H9 (cell line): ENCODE results near the gene ARL13B. TPM values are rescaled to one million over a fixed set of nuclear protein-coding genes. Genes with fewer than 3 reads are reported as not detected.

ENCODE experiments used
- DNase-seq: peaks from one replicate; pipeline ENCODE4 v3.0.0-alpha.2; 2017
- H2AFZ ChIP-seq: one replicate; pipeline ENCODE4 v1.6.1; 2013; ENCODE audit warnings: mild to moderate bottlenecking, low read length, control low read depth, moderate library complexity
- H2AK5ac ChIP-seq: 2 replicates; pipeline ENCODE4 v1.6.1; 2013; ENCODE audit warnings: low read length, control low read depth, mixed read lengths; ENCODE audit not compliant: insufficient read length
- H2BK120ac ChIP-seq: one replicate; pipeline ENCODE4 v1.6.1; 2013; ENCODE audit warnings: low read depth, mild to moderate bottlenecking, low read length, control low read depth, inconsistent platforms; ENCODE audit not compliant: poor library complexity, severe bottlenecking
- H2BK12ac ChIP-seq: 2 replicates; pipeline ENCODE4 v1.6.1; 2013; ENCODE audit warnings: low read length, control low read depth, mixed read lengths, low read depth; ENCODE audit not compliant: insufficient read length
- H2BK15ac ChIP-seq: 2 replicates; pipeline ENCODE4 v1.6.1; 2013; ENCODE audit warnings: low read depth, low read length, control low read depth
- H2BK20ac ChIP-seq: one replicate; pipeline ENCODE4 v1.6.1; 2013; ENCODE audit warnings: low read depth, mild to moderate bottlenecking, low read length, control low read depth, inconsistent platforms; ENCODE audit not compliant: poor library complexity, severe bottlenecking
- H2BK5ac ChIP-seq: 2 replicates; pipeline ENCODE4 v1.6.1; 2013; ENCODE audit warnings: low read length, control low read depth, mixed read lengths; ENCODE audit not compliant: insufficient read length
- H3K14ac ChIP-seq: 2 replicates; pipeline ENCODE4 v1.6.1; 2013; ENCODE audit warnings: low read length, control low read depth; ENCODE audit not compliant: insufficient read depth
- H3K18ac ChIP-seq: 2 replicates; pipeline ENCODE4 v1.6.1; 2013; ENCODE audit warnings: low read depth, mild to moderate bottlenecking, mixed read lengths, low read length, control low read depth; ENCODE audit not compliant: insufficient read length
- H3K23ac ChIP-seq: 2 replicates; pipeline ENCODE4 v1.6.1; 2013; ENCODE audit warnings: low read length, control low read depth, mixed read lengths, low read depth; ENCODE audit not compliant: insufficient read length
- H3K23me2 ChIP-seq: 2 replicates; pipeline ENCODE4 v1.6.1; 2013; ENCODE audit warnings: low read depth, mild to moderate bottlenecking, mixed read lengths, low read length, control low read depth; ENCODE audit not compliant: insufficient read length, poor library complexity, severe bottlenecking
- H3K27ac ChIP-seq: 2 replicates; pipeline ENCODE4 v1.5.1; 2013; ENCODE audit warnings: low read length, control low read depth, mixed read lengths, low read depth; ENCODE audit not compliant: insufficient read length
- H3K27me3 ChIP-seq: 2 replicates; pipeline ENCODE4 v1.6.1; 2013; ENCODE audit warnings: low read length, control low read depth, inconsistent platforms; ENCODE audit not compliant: insufficient read depth
- H3K4ac ChIP-seq: 2 replicates; pipeline ENCODE4 v1.6.1; 2013; ENCODE audit warnings: low read depth, mild to moderate bottlenecking, control low read depth, inconsistent platforms, low read length, moderate library complexity
- H3K4me1 ChIP-seq: 2 replicates; pipeline ENCODE4 v1.6.1; 2013; ENCODE audit warnings: low read length, control low read depth, inconsistent platforms; ENCODE audit not compliant: insufficient read depth
- H3K4me2 ChIP-seq: 2 replicates; pipeline ENCODE4 v1.6.1; 2013; ENCODE audit warnings: low read length, control low read depth, mixed read lengths; ENCODE audit not compliant: insufficient read length, insufficient read depth
- H3K56ac ChIP-seq: 2 replicates; pipeline ENCODE4 v1.6.1; 2013; ENCODE audit warnings: low read depth, mild to moderate bottlenecking, mixed read lengths, low read length, control low read depth; ENCODE audit not compliant: insufficient read length
- H3K79me1 ChIP-seq: 2 replicates; pipeline ENCODE4 v1.6.1; 2013; ENCODE audit warnings: low read depth, mild to moderate bottlenecking, moderate library complexity, low read length, control low read depth, inconsistent platforms; ENCODE audit not compliant: insufficient read depth, poor library complexity, severe bottlenecking
- H3K79me2 ChIP-seq: 2 replicates; pipeline ENCODE4 v1.6.1; 2013; ENCODE audit warnings: low read length, control low read depth, inconsistent platforms; ENCODE audit not compliant: insufficient read depth
- H3K9ac ChIP-seq: 2 replicates; pipeline ENCODE4 v1.6.1; 2013; ENCODE audit warnings: low read length, control low read depth, mixed read lengths; ENCODE audit not compliant: insufficient read length; ENCODE audit errors: extremely low read depth
- H3K9me3 ChIP-seq: one replicate; pipeline ENCODE4 v1.6.1; 2013; ENCODE audit warnings: low read depth, low read length, inconsistent platforms; ENCODE audit not compliant: control insufficient read depth
- H3T11ph ChIP-seq: one replicate; pipeline ENCODE4 v1.6.1; 2013; ENCODE audit warnings: mild to moderate bottlenecking, low read length, control low read depth, inconsistent platforms
- H4K20me1 ChIP-seq: one replicate; pipeline ENCODE4 v1.6.1; 2013; ENCODE audit not compliant: control insufficient read depth, insufficient read length, insufficient read depth
- H4K5ac ChIP-seq: 2 replicates; pipeline ENCODE4 v1.6.1; 2013; ENCODE audit warnings: low read depth, mild to moderate bottlenecking, mixed read lengths, low read length, control low read depth; ENCODE audit not compliant: insufficient read length
- H4K8ac ChIP-seq: replicated peaks from 2 replicates; pipeline ENCODE4 v1.6.1; 2013; ENCODE audit warnings: low read length, control low read depth, mixed read lengths, low read depth; ENCODE audit not compliant: insufficient read length
- H4K91ac ChIP-seq: 2 replicates; pipeline ENCODE4 v1.6.1; 2013; ENCODE audit warnings: low read depth, mild to moderate bottlenecking, moderate library complexity, mixed read lengths, low read length, control low read depth; ENCODE audit not compliant: insufficient read length
- H3K27ac Mint-ChIP-seq, 3 experiments: 2 replicates in 2 of 3; 3 replicates in 1 of 3; pipeline ENCODE4 v1.8.0; 2020 to 2021; ENCODE audit warnings: mixed read lengths in 3 of 3, mild to moderate bottlenecking in 1 of 3, moderate library complexity in 1 of 3
- H3K27me3 Mint-ChIP-seq: 2 replicates; pipeline ENCODE4 v1.8.0; 2021; ENCODE audit warnings: low read depth, mild to moderate bottlenecking, moderate library complexity, mixed read lengths
- H3K36me3 Mint-ChIP-seq, 3 experiments: 2 replicates in 2 of 3; 3 replicates in 1 of 3; pipeline ENCODE4 v1.8.0; 2020 to 2021; ENCODE audit warnings: low read depth in 3 of 3, mixed read lengths in 3 of 3; ENCODE audit not compliant: insufficient read depth in 1 of 3
- H3K4me1 Mint-ChIP-seq, 2 experiments: 2 replicates each; pipeline ENCODE4 v1.8.0; 2020; ENCODE audit warnings: mixed read lengths in 2 of 2
- H3K4me3 Mint-ChIP-seq, 2 experiments: 2 replicates in 1 of 2; 3 replicates in 1 of 2; pipeline ENCODE4 v1.8.0; 2020 to 2021; ENCODE audit warnings: mild to moderate bottlenecking in 2 of 2, mixed read lengths in 2 of 2, moderate library complexity in 1 of 2
- H3K9me3 Mint-ChIP-seq, 2 experiments: 2 replicates in 1 of 2; 3 replicates in 1 of 2; pipeline ENCODE4 v1.8.0; 2020; ENCODE audit warnings: mild to moderate bottlenecking in 2 of 2, mixed read lengths in 2 of 2, moderate library complexity in 1 of 2
- total RNA-seq: library from RNA; stranded (reverse); gene quantifications from 2 replicates; pipeline ENCODE4 v1.2.1, GENCODE V29; 2021
- TF ChIP-seq, protein P1 (sequence below): fragments of 200-600 bp; sonication (generic); conservative IDR thresholded peaks from 3 replicates; pipeline ENCODE4 v1.8.0; 2021; ENCODE audit warnings: antibody characterized with exemption, mild to moderate bottlenecking

ARL13B gene
- total RNA-seq, 1 experiment from 2014 or later, result 7.9 TPM

GRCh38 chr3:93988283-93988682 lies 8.3 kb downstream of the ARL13B start:
- no peak overlapping the region for H2AFZ ChIP-seq
- no peak overlapping the region for H3K23ac ChIP-seq
- no peaks in the 10 kb centered on the region for H3K4me1 Mint-ChIP-seq
- H2BK12ac ChIP-seq, result no peak overlapping the region
- H3T11ph ChIP-seq, result no peak overlapping the region
- H2AK5ac ChIP-seq, result no peak overlapping the region
- no peak overlapping the region for H3K14ac ChIP-seq
- no peak overlapping the region for H2BK120ac ChIP-seq
- H3K36me3 Mint-ChIP-seq, result no peaks in the 10 kb centered on the region
- H3K27ac Mint-ChIP-seq, result no peak overlapping the region; a peak in 1 of 7 replicates
- no peaks in the 10 kb centered on the region for H4K20me1 ChIP-seq
- no peak overlapping the region for H3K4me3 Mint-ChIP-seq
- H4K8ac ChIP-seq, result no peak overlapping the region
- no peak overlapping the region for H4K5ac ChIP-seq
- H3K27me3 ChIP-seq, result no peaks in the 10 kb centered on the region
- H3K23me2 ChIP-seq, result no peaks in the 10 kb centered on the region
- no peak overlapping the region for H2BK20ac ChIP-seq
- no peak overlapping the region for H3K27ac ChIP-seq
- H3K79me2 ChIP-seq, result no peaks in the 10 kb centered on the region; the same call in 1 of the 2 replicates
- no peaks in the 10 kb centered on the region for H3K9me3 ChIP-seq
- no peak overlapping the region for H3K18ac ChIP-seq
- H3K4me2 ChIP-seq, result no peak overlapping the region
- no peak overlapping the region for H2BK5ac ChIP-seq
- DNase-seq, result no peak
- H3K4me1 ChIP-seq, result no peaks in the 10 kb centered on the region
- H3K9me3 Mint-ChIP-seq, result no peaks in the 10 kb centered on the region
- no peaks in the 10 kb centered on the region for H3K27me3 Mint-ChIP-seq
- no peak overlapping the region for H3K4ac ChIP-seq
- H2BK15ac ChIP-seq, result no peak overlapping the region
- H3K79me1 ChIP-seq, result peaks cover 2% of the 10 kb centered on the region
- H3K56ac ChIP-seq, result no peak overlapping the region
- TF ChIP-seq, protein P1, sequence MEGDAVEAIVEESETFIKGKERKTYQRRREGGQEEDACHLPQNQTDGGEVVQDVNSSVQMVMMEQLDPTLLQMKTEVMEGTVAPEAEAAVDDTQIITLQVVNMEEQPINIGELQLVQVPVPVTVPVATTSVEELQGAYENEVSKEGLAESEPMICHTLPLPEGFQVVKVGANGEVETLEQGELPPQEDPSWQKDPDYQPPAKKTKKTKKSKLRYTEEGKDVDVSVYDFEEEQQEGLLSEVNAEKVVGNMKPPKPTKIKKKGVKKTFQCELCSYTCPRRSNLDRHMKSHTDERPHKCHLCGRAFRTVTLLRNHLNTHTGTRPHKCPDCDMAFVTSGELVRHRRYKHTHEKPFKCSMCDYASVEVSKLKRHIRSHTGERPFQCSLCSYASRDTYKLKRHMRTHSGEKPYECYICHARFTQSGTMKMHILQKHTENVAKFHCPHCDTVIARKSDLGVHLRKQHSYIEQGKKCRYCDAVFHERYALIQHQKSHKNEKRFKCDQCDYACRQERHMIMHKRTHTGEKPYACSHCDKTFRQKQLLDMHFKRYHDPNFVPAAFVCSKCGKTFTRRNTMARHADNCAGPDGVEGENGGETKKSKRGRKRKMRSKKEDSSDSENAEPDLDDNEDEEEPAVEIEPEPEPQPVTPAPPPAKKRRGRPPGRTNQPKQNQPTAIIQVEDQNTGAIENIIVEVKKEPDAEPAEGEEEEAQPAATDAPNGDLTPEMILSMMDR, result no peak
- no peak overlapping the region for H4K91ac ChIP-seq
- H3K9ac ChIP-seq, result no peak overlapping the region
